ENCODE data around the gene HDDC3.

- TF ChIP-seq POLR2A (IDR thresholded peaks at IDR 0.05), result no peak
- TF ChIP-seq, protein P1, sequence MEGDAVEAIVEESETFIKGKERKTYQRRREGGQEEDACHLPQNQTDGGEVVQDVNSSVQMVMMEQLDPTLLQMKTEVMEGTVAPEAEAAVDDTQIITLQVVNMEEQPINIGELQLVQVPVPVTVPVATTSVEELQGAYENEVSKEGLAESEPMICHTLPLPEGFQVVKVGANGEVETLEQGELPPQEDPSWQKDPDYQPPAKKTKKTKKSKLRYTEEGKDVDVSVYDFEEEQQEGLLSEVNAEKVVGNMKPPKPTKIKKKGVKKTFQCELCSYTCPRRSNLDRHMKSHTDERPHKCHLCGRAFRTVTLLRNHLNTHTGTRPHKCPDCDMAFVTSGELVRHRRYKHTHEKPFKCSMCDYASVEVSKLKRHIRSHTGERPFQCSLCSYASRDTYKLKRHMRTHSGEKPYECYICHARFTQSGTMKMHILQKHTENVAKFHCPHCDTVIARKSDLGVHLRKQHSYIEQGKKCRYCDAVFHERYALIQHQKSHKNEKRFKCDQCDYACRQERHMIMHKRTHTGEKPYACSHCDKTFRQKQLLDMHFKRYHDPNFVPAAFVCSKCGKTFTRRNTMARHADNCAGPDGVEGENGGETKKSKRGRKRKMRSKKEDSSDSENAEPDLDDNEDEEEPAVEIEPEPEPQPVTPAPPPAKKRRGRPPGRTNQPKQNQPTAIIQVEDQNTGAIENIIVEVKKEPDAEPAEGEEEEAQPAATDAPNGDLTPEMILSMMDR (IDR thresholded peaks at IDR 0.05), result no peak
- TF ChIP-seq EP300 (IDR thresholded peaks at IDR 0.05), result no peak
- TF ChIP-seq POLR2AphosphoS5 (IDR thresholded peaks at IDR 0.05), result no peak
These were observed 40.9 kb downstream of the HDDC3 start for GRCh38 chr15:90891346-90891949.

All from upper lobe of left lung (tissue), 4 donors.